ENCODE data around the gene RCE1. TPM values are rescaled to one million over a fixed set of nuclear protein-coding genes. Genes with fewer than 3 reads are reported as not detected.
"Not testable (repeated sequence)": the region's sequence is repeated elsewhere in the genome, so short reads cannot be mapped to it uniquely, and the experiment has no call there.

RCE1 gene, protein sequence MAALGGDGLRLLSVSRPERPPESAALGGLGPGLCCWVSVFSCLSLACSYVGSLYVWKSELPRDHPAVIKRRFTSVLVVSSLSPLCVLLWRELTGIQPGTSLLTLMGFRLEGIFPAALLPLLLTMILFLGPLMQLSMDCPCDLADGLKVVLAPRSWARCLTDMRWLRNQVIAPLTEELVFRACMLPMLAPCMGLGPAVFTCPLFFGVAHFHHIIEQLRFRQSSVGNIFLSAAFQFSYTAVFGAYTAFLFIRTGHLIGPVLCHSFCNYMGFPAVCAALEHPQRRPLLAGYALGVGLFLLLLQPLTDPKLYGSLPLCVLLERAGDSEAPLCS
- total RNA-seq (1 to 10 TPM; 2.5 to 7.5 (median 4.9) TPM), polyA plus RNA-seq (1 to 10 TPM; 3.4 to 9.2 TPM)
- long read RNA-seq, donor 1, transcript RCE1-201 (8 exons, 1,485 nt): major isoform, 6 of 11 reads
- long read RNA-seq, donor 1, partial matches to known transcripts: 2 of 11 reads
- long read RNA-seq, donor 1, other reads (novel, unspliced or antisense): 0 of 11 reads
- long read RNA-seq, donor 2, partial matches to known transcripts: 1 of 7 reads
- long read RNA-seq, donor 2, other reads (novel, unspliced or antisense): 2 of 7 reads
- long read RNA-seq, donor 3, transcript RCE1-201 (8 exons, 1,485 nt): major isoform, 5 of 12 reads
- long read RNA-seq, donor 3, partial matches to known transcripts: 4 of 12 reads
- long read RNA-seq, donor 3, other reads (novel, unspliced or antisense): 1 of 12 reads

DNA sequence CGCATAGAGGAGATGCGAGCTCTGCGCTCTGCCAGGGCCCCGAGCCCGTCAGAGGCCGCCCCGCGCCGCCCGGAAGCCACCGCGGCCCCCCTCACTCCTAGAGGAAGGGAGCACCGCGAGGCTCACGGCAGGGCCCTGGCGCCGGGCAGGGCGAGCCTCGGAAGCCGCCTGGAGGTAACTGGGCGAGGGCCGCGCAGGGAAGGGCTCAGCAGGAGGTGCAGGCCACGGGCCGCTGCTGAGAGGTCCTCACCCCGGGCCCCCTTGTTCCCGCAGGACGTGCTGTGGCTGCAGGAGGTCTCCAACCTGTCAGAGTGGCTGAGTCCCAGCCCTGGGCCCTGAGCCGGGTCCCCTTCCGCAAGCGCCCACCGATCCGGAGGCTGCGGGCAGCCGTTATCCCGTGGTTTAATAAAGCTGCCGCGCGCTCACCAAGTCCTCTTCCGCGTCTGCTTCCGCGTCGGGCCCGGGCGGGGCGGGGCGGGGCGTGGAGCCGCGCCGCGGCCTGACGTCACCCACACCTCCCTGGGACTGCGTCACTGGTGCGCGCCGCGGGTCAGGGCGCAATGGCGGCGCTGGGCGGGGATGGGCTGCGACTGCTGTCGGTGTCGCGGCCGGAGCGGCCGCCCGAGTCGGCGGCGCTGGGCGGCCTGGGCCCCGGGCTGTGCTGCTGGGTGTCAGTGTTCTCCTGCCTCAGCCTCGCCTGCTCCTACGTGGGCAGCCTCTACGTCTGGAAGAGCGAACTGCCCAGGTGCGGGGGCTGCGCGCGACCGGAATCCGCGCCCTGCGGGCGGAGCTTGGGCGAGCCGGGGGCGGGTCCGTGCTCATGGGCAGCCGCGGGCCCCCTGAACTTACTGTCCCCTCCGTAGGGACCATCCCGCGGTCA lies at the start of gene RCE1:
Gene RCE1, plus strand, starts transcription at position 546 of the 880 bp plus-strand sequence. Its CDS starts 15 bp downstream, at position 561.
- WGBS, 2 donors: 0 to 1% methylated on average over 89 to 98 of the region's 98 CpGs
- DNase-seq (peak; percentile 90 to 92), ATAC-seq (peak; percentile 95 to 98 (median 97))
- TF ChIP-seq, protein P1, sequence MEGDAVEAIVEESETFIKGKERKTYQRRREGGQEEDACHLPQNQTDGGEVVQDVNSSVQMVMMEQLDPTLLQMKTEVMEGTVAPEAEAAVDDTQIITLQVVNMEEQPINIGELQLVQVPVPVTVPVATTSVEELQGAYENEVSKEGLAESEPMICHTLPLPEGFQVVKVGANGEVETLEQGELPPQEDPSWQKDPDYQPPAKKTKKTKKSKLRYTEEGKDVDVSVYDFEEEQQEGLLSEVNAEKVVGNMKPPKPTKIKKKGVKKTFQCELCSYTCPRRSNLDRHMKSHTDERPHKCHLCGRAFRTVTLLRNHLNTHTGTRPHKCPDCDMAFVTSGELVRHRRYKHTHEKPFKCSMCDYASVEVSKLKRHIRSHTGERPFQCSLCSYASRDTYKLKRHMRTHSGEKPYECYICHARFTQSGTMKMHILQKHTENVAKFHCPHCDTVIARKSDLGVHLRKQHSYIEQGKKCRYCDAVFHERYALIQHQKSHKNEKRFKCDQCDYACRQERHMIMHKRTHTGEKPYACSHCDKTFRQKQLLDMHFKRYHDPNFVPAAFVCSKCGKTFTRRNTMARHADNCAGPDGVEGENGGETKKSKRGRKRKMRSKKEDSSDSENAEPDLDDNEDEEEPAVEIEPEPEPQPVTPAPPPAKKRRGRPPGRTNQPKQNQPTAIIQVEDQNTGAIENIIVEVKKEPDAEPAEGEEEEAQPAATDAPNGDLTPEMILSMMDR (IDR thresholded peaks at IDR 0.05): no peak
- intact Hi-C loops (cut with DNase I): loop anchor here in 1 of 10 donors (10.0 kb wide), 1 partner anchor 268 kb away; no protein-coding TSS in a partner anchor
- no peaks in the 10 kb centered on the region for H3K9me3 ChIP-seq
- H3K27me3 ChIP-seq: no peaks in the 10 kb centered on the region
- peaks cover 9 to 41% (median 24%) of the 10 kb centered on the region in 9 donors for H3K4me1 ChIP-seq
- H3K4me3 ChIP-seq: peak within 1 kb of the TSS; percentile 85 to 100 (median 91)
- peaks cover 0 to 53% (median 6%) of the 10 kb centered on the region in 9 donors for H3K36me3 ChIP-seq
- peak within 1 kb of the TSS; percentile 88 to 100 (median 97) for H3K27ac ChIP-seq

DNA sequence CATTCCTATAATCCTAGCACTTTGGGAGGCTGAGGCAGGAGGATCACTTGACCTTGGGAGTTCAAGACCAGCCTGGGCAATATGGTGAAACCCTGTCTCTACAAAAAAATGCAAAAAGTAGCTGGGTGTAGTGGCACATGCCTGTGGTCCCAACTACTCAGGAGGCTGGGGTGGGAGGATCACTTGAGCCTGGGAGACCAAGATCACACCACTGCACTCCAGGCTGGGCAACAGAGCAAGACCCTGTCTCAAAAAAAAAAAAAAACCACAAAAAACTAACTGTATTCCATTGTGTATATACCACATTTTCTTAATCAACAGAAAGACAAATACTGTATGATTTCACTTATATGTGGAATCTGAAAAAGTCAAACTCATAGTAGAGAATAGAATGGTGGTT lies 43.4 kb upstream of the RCE1 start:
- H3K27ac ChIP-seq; H3K27me3 ChIP-seq; H3K4me3 ChIP-seq; H3K9me3 ChIP-seq; H3K4me1 ChIP-seq; ATAC-seq; intact Hi-C loops (cut with DNase I); DNase-seq: not testable (repeated sequence)
- peaks cover 0 to 18% (median 0%) of the 10 kb centered on the region in 9 donors for H3K36me3 ChIP-seq

DNA sequence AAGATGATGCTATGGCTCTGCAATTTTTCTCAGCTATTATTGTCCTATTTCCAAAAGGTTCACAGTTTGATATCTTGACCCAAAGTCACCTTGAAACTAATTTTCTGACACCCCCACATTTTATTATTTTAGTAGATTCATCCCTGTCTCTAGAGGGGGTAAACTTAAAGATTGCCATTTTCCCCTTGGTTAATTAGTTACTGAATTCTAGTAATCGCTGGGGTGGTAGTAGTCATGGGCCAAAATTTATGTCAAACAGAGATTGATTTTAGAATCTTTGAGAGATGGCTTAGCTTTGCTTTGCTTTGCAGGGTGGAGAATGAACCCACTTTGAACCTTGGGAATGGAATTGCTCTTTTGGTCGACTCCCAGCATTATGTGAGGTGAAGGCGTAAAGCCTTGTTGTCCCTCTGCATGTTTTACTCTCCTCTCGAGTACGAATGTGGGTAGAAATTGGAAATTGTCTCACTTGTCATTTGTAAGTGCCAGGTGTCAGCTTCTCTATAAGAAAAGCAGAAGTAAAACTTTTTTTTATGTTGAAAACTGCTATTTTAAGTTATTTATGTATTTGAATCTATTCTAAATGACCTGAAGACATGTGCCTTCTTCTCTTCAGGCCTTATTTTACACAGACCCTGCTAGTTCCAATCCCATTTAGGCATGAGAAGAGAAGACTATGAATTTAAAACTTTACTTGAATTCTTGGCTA lies 42.4 kb upstream of the RCE1 start:
- Histone ChIP-seq H3K27me3 (no peaks in the 10 kb centered on the region), H3K4me1 (no peaks in the 10 kb centered on the region), H3K4me3 (no peak overlapping the region), H3K36me3 (peaks cover 0 to 29% (median 0%) of the 10 kb centered on the region in 9 donors), H3K9me3 (no peaks in the 10 kb centered on the region), H3K27ac (no peak overlapping the region)
- no peak for ATAC-seq
- intact Hi-C loops (cut with DNase I): no loop called here
- TF ChIP-seq, protein P1 (IDR thresholded peaks at IDR 0.05): no peak
- no peak for DNase-seq
- WGBS, 2 donors: 95 to 96% methylated on average over 5 of the region's 5 CpGs

DNA sequence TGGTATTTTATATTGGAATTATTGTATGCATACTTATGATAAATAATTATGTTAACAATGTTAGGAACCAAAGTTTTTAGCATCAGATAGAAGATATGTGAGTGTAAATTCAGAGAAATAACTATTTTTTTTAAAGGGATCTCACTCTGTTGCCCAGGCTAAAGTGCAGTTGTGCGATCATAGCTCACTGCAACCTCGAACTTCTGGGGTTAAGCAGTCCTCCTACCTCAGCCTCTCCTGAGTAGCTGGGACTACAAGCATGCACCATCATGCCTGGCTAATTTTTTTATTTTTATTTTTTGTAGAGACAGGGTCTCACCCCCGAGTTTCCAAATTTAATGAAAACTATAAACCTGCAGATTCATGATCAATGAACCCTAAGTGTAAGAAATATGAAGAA lies 33.6 kb upstream of the RCE1 start:
- 93 to 98% methylated on average over 3 of the region's 3 CpGs for WGBS, 2 donors
- H3K4me1 ChIP-seq: no peaks in the 10 kb centered on the region
- no peak overlapping the region for H3K4me3 ChIP-seq
- intact Hi-C loops (cut with DNase I): no loop called here
- no peaks in the 10 kb centered on the region for H3K27me3 ChIP-seq
- DNase-seq (no peak), ATAC-seq (no peak)
- H3K36me3 ChIP-seq: peaks cover 0 to 38% (median 0%) of the 10 kb centered on the region in 9 donors
- no peaks in the 10 kb centered on the region for H3K9me3 ChIP-seq
- TF ChIP-seq, protein P1 (IDR thresholded peaks at IDR 0.05): no peak
- no peak overlapping the region for H3K27ac ChIP-seq
